GM12864 (cell line): ENCODE results near the gene TARP.
A peak's percentile ranks its signal among the peaks of the same experiment; 100 is the strongest.

Experiments
- DNase-seq: peaks from one replicate; pipeline ENCODE4 v3.0.0-alpha.2; 2011; ENCODE audit warnings: low read depth
- H3K4me3 ChIP-seq: 2 replicates; pipeline ENCODE4 v1.5.1; 2011; ENCODE audit warnings: mild to moderate bottlenecking, low read depth, low read length, control low read depth
- TF ChIP-seq, protein P1 (sequence below): IDR thresholded peaks from 2 replicates; pipeline ENCODE4 v1.5.1; 2011; ENCODE audit warnings: low read depth, mild to moderate bottlenecking, moderate library complexity, low read length, control low read depth, inconsistent platforms; ENCODE audit errors: missing control alignments

Gene TARP

GRCh38 chr7:38291650-38292049 is 18.2 kb upstream of the TARP start:
- no peak for DNase-seq
- H3K4me3 ChIP-seq: no peak overlapping the region
- TF ChIP-seq, protein P1, sequence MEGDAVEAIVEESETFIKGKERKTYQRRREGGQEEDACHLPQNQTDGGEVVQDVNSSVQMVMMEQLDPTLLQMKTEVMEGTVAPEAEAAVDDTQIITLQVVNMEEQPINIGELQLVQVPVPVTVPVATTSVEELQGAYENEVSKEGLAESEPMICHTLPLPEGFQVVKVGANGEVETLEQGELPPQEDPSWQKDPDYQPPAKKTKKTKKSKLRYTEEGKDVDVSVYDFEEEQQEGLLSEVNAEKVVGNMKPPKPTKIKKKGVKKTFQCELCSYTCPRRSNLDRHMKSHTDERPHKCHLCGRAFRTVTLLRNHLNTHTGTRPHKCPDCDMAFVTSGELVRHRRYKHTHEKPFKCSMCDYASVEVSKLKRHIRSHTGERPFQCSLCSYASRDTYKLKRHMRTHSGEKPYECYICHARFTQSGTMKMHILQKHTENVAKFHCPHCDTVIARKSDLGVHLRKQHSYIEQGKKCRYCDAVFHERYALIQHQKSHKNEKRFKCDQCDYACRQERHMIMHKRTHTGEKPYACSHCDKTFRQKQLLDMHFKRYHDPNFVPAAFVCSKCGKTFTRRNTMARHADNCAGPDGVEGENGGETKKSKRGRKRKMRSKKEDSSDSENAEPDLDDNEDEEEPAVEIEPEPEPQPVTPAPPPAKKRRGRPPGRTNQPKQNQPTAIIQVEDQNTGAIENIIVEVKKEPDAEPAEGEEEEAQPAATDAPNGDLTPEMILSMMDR: no peak

DNA sequence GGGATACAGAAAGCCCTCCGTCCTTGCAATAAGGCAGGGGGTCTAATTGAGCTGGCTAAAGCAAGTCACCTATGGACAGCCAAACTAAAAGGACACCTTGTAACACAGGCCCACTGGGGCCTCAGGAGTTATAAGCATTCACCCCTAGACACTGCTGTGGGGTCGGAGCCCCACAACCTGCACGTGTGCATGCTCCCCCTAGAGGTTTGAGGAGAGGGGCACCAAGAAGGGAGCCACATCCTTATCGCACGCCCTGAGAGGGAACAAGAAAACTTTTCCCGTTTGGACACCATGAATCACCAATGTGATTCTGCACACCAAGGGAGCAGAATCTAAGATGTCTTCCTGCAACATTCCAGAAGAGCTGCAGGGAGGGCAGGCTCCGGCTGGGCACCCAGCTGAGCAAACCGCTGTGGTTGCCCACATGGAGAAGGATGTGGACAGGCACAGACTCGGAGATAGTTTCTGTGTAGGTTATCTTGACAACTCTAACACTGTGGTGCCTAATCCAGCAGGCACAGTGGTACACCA is 17.7 kb upstream of the TARP start:
- H3K4me3 ChIP-seq: no peak overlapping the region
- DNase-seq: no peak
- TF ChIP-seq, protein P1: peak; percentile 39

GRCh38 chr7:38284553-38284952 is 11.1 kb upstream of the TARP start:
- no peak for DNase-seq
- H3K4me3 ChIP-seq: no peak overlapping the region
- TF ChIP-seq, protein P1: no peak

DNA sequence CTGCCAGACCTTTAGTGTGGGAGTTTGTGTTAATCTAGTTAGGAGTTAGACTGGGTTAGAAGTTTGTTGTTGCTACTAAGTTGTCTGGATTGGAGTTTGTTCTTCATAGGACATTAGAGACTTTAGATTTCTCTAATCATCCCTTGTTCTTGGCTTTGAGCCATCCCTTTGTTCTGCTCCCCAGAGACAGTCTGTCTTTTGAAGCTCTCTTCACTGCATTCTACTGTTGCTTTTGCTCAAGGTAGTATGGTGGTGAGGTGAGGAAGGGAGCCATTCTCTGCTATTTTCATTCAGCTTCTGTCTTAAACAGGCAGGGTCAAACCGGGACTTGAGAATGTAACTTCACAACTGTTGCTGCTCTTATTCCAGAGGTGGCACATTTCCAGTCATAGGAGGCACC is 10.4 kb upstream of the TARP start:
- no peak for DNase-seq
- TF ChIP-seq, protein P1: no peak
- no peak overlapping the region for H3K4me3 ChIP-seq

- H3K4me3 ChIP-seq: no peak overlapping the region
- TF ChIP-seq, protein P1: no peak
- DNase-seq: no peak
Observed at GRCh38 chr7:38283107-38283506, 9.7 kb upstream of the TARP start.

GRCh38 chr7:38282081-38282480 is 8.6 kb upstream of the TARP start:
- TF ChIP-seq, protein P1: no peak
- no peak overlapping the region for H3K4me3 ChIP-seq
- DNase-seq: no peak

DNA sequence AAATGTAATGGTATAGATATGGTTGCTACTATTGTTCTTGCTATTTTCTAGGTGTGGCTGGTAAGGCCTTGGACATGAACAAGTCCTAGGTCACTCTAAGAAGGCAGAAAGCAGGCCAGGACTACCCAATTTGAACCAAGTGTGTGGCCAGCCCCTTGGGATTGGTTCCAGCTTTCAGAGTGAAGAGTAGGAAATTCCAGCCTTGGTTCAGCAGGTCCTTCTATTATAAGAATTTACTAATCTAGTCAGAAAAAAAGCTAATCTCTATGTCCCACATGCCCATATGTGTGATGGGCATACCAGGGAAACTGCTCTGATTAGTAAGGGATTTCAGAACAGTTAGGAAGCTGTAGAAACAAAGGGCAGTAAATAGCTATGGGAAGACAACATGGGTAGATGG is 7.8 kb upstream of the TARP start:
- DNase-seq: no peak
- TF ChIP-seq, protein P1: no peak
- H3K4me3 ChIP-seq: no peak overlapping the region
